Measurements from ENCODE around the gene C14orf119.

Gene C14orf119, protein sequence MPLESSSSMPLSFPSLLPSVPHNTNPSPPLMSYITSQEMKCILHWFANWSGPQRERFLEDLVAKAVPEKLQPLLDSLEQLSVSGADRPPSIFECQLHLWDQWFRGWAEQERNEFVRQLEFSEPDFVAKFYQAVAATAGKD

DNA sequence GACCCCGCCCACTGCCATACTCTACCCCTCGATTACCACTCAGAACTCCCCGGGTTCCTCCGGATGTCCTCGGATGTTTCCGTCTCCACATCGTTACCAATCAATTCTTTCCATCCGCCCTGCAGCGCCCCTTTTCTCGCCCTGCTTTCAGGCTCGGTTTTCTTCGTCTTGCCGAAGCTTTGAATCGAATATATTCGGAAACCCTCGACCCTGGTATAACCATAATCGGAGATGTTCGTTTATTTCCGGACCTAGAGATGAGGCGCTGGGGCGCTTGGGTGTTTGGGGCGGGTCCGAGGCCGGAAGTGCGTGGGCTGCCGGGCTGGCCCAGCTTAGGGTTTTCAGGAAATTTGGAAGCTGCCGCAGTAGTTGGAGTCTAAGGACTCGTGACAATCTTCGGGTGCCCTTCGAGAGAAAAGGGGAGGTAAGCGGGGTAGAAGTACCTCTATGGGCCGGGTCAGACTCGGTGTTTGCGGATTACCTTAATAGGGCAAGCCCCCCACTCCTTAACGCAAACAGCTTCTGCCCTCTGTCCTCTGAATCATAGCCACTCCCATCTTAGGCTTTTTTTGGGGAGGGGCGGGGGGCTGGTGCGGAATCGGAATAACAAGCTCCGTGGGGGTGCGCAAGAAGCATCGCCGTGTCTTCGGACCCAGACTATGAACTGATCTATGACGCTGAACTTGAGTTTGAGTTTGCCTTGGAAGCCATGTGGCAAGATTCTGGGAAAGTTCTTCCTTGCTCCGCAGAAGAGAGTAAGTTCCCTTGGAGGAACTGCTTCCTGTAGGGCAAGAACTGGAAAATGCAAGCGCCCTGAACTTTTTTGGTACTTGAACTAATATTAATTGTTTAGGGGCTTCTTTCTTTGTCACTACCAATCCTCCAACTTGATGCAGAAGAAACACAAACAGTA is at the start of gene C14orf119:
Gene C14orf119, plus strand, starts transcription at position 310 of the 913 bp plus-strand sequence. CDS start 2,154 bp downstream, outside the sequence.
- Histone ChIP-seq H3K4me1 (ENCODE audit: insufficient read depth, low read length) (peaks cover 21% of the 10 kb centered on the region), H2AFZ (ENCODE audit: low read depth, low read length) (peak within 1 kb of the TSS; percentile 75), H3K4me3 (ENCODE audit: low read length) (peak within 1 kb of the TSS; percentile 85), H3K36me3 (ENCODE audit: insufficient read depth, low read length) (peaks cover 46% of the 10 kb centered on the region), H3K9me3 (ENCODE audit: low read length) (no peaks in the 10 kb centered on the region), H3K27me3 (ENCODE audit: insufficient read depth, low read length) (no peaks in the 10 kb centered on the region)

DNA sequence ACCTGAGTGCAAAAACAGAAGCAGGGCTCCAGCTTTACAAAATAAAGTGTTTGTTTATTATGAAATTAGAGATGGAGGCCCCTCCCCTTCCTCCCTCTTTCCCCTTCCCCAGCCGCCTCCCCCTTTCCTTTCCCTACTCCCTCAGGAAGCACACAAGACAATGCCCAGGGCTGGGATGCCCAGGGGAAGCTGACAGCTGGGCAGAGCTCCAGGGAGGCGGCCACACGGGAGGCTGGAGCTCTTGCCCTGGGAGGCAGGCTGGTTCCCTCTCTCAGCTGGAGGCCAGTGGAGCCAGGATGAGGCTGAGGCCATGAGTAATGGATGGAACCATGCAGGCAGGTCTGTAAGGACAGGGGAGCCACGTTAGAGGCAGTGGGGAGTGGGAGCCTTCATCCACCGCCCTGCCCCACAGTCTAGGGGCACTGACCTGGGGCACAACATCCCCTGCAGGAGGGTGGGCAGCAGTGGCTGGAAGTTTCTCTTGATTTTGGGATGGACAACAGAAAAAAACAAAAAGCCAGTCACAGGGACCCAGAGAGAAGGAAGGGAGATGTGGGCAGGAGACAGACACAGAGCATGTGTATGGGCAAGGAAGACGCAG is 48.2 kb upstream of the C14orf119 start:
- peaks cover 7% of the 10 kb centered on the region for H3K9me3 ChIP-seq (ENCODE audit: low read length)
- no peaks in the 10 kb centered on the region for H3K4me1 ChIP-seq (ENCODE audit: insufficient read depth, low read length)
- peaks cover 31% of the 10 kb centered on the region for H3K36me3 ChIP-seq (ENCODE audit: insufficient read depth, low read length)
- no peak overlapping the region for H3K4me3 ChIP-seq (ENCODE audit: low read length)
- H3K27me3 ChIP-seq (ENCODE audit: insufficient read depth, low read length), result no peaks in the 10 kb centered on the region
- H2AFZ ChIP-seq (ENCODE audit: low read depth, low read length), result no peak overlapping the region

DNA sequence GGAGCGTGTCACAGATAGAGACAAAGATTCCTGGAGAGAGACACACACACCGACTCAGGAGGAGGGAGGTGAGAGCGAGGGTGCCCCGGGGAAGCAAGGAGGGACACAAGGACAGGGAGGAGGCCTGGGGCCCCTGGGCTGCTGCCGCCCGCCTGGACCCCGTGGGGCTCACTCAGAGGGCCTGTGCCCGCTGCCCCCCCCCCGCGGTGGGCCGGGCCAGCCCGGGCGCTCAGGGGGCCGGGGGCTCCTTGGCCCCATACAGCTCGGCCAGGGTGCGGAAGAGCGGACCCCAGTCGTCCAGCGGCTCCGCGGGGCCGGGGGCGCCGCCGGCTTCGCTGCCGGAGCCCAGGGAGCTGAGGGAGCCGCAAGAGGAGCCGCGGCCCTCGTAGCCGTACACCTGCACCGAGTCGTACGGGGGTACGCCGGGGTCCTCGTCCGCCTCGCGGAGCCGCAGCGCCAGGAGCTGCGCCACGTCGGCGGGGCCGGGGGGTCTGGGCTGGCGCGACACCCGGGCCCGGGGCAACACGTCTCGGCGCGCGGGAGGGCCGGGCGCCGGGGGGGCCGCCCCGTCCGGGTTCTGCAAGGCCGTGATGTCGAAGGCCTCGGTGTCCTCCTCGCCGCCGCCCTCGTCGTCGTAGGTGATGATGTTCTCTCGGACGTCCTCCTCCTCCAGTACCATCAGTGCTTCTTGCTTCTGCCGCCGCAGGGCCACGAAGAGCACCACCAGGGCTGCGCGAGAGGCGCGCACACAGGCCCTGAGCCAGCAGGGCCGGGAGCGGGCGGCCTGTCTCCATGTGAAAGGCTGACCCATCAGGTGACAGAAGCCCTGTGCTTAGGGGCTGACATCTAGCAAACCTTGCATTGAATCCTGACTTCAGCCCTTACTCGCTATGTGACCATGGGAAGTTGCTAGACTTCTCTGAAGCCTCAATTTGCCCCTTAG is 47.3 kb upstream of the C14orf119 start:
- peaks cover 33% of the 10 kb centered on the region for H3K36me3 ChIP-seq (ENCODE audit: insufficient read depth, low read length)
- no peak overlapping the region for H2AFZ ChIP-seq (ENCODE audit: low read depth, low read length)
- peaks cover 7% of the 10 kb centered on the region for H3K9me3 ChIP-seq (ENCODE audit: low read length)
- no peaks in the 10 kb centered on the region for H3K27me3 ChIP-seq (ENCODE audit: insufficient read depth, low read length)
- no peaks in the 10 kb centered on the region for H3K4me1 ChIP-seq (ENCODE audit: insufficient read depth, low read length)
- H3K4me3 ChIP-seq (ENCODE audit: low read length), result no peak overlapping the region

DNA sequence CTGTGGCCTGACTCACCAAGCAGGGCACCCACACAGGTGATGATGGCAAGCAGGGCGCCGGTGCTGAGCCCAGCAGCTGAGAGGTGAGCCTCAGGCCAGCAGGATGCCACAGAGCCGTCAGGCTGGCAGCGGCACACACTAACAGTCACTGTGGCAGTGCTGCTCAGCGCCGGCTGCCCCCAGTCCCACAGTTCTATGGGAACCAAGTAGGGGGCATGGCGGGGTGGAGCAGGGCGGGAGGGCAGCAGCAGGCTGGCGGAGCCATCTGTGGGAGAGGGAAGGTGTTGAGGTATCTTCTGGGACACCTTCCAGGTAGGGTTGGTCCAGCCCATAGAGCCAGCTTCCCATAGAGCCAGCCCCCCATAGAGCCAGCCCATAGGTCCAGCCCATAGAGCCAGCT is 46.3 kb upstream of the C14orf119 start:
- H3K36me3 ChIP-seq (ENCODE audit: insufficient read depth, low read length), result peaks cover 43% of the 10 kb centered on the region
- no peaks in the 10 kb centered on the region for H3K27me3 ChIP-seq (ENCODE audit: insufficient read depth, low read length)
- no peak overlapping the region for H3K4me3 ChIP-seq (ENCODE audit: low read length)
- H3K9me3 ChIP-seq (ENCODE audit: low read length), result peaks cover 7% of the 10 kb centered on the region
- H3K4me1 ChIP-seq (ENCODE audit: insufficient read depth, low read length), result no peaks in the 10 kb centered on the region
- H2AFZ ChIP-seq (ENCODE audit: low read depth, low read length), result no peak overlapping the region

DNA sequence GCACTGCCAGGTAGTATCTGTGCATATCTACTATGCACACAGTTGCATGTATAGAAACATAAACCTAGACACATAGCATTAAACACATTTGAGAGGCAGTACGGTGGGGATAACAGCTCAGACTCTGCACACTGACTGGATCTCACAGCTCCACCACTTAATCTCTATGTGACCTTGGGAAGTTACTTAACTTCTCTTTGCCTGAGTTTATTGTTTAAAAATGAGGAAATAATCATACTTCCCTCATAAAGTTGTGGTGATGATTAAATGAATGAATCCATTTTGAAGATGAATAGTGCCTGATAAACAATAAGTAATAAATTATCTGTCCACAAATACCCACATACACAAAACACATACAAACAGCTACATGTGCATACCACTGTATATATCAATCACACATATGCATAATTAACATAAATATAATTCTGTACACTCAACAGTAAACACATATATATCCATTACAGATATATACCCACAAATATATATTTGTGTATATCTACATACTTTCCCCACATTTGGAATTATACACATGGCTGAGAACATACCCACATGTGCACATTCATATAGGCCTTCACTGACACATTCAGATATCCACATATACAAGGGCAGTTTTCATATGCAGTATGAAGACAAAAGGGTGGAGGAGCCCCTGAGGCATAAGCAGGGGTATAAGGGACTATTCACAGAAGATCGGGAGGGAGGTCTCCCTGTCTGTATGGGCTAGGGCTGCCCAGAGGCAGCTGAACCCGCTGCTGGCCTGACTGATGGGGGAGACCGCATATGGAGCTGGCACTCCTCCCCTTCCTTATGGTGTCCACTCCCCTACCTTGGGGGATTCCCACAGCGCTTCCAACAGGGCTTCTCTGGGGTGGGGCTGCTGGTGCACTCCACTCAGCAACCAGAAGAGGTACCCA is 43.9 kb upstream of the C14orf119 start:
- Histone ChIP-seq H2AFZ (ENCODE audit: low read depth, low read length) (no peak overlapping the region), H3K9me3 (ENCODE audit: low read length) (peaks cover 7% of the 10 kb centered on the region), H3K36me3 (ENCODE audit: insufficient read depth, low read length) (peaks cover 45% of the 10 kb centered on the region), H3K4me1 (ENCODE audit: insufficient read depth, low read length) (peaks cover 6% of the 10 kb centered on the region), H3K4me3 (ENCODE audit: low read length) (no peak overlapping the region), H3K27me3 (ENCODE audit: insufficient read depth, low read length) (no peaks in the 10 kb centered on the region)

DNA sequence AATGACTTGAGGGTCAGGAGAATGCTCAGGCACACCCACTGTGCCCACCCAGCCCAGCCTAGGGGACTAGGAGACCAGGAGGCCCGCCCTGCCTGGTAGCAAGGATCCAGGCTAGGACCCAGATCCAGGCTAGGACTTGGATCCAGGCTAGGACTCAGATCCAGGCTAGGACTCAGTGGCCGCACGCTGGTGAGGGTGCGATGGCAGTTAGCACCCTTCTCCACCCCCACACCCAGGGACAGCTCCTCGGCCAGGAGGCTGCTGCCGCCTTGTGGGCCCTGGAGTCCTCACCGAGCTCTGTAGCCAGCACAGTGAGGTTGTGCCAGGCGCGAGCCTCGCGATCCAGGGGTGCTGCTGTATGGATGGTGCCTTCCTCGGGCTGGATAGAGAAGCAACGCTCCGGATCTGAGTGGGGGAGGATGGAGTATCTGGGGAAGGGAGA is 43.1 kb upstream of the C14orf119 start:
- Histone ChIP-seq H3K4me3 (ENCODE audit: low read length) (no peak overlapping the region), H3K36me3 (ENCODE audit: insufficient read depth, low read length) (peaks cover 45% of the 10 kb centered on the region), H3K27me3 (ENCODE audit: insufficient read depth, low read length) (no peaks in the 10 kb centered on the region), H3K4me1 (ENCODE audit: insufficient read depth, low read length) (peaks cover 13% of the 10 kb centered on the region), H2AFZ (ENCODE audit: low read depth, low read length) (no peak overlapping the region), H3K9me3 (ENCODE audit: low read length) (peaks cover 7% of the 10 kb centered on the region)

DNA sequence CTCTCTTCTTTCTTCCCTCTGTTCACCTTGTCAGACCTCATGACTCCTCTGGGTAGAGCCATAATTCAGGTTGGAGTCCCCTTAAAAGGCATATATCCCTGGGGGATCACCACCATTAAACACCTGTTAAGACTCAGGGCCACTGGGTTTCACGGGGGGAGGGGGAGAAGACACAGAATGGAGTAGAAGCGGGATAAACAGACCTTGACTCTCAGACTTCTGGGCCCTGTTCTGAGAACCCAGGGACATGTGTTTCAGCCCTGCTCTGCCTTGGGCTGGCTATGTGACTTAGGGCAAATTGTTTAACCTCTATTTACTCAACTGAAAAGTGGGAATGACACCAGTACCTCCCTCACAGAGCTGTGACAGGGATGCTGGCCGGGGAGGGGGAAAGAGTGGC is 42.6 kb upstream of the C14orf119 start:
- Histone ChIP-seq H3K9me3 (ENCODE audit: low read length) (peaks cover 7% of the 10 kb centered on the region), H3K4me1 (ENCODE audit: insufficient read depth, low read length) (peaks cover 13% of the 10 kb centered on the region), H3K36me3 (ENCODE audit: insufficient read depth, low read length) (peaks cover 42% of the 10 kb centered on the region), H3K4me3 (ENCODE audit: low read length) (no peak overlapping the region), H2AFZ (ENCODE audit: low read depth, low read length) (no peak overlapping the region), H3K27me3 (ENCODE audit: insufficient read depth, low read length) (no peaks in the 10 kb centered on the region)

DNA sequence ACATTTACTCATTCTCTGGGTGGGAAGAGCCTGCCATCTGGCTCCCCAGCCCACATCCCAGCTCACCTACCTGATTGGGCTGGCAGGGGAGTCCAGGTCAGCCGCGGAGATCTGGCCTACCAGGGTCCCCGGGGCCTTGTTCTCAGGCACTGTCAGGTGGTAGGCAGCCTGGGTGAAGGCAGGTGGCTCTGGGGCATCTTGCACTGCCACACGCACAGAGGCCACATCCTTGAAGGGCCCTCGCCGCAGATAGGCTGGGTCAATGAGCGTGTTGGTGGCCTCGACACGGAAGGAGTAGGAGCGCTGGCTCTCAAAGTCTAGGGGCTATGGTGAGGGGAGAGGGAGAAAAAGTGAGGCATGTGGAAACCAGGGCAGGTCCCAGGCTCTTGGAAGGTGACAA is 41.9 kb upstream of the C14orf119 start:
- peaks cover 16% of the 10 kb centered on the region for H3K4me1 ChIP-seq (ENCODE audit: insufficient read depth, low read length)
- no peak overlapping the region for H2AFZ ChIP-seq (ENCODE audit: low read depth, low read length)
- H3K9me3 ChIP-seq (ENCODE audit: low read length), result peaks cover 5% of the 10 kb centered on the region
- peaks cover 43% of the 10 kb centered on the region for H3K36me3 ChIP-seq (ENCODE audit: insufficient read depth, low read length)
- H3K27me3 ChIP-seq (ENCODE audit: insufficient read depth, low read length), result no peaks in the 10 kb centered on the region
- no peak overlapping the region for H3K4me3 ChIP-seq (ENCODE audit: low read length)

DNA sequence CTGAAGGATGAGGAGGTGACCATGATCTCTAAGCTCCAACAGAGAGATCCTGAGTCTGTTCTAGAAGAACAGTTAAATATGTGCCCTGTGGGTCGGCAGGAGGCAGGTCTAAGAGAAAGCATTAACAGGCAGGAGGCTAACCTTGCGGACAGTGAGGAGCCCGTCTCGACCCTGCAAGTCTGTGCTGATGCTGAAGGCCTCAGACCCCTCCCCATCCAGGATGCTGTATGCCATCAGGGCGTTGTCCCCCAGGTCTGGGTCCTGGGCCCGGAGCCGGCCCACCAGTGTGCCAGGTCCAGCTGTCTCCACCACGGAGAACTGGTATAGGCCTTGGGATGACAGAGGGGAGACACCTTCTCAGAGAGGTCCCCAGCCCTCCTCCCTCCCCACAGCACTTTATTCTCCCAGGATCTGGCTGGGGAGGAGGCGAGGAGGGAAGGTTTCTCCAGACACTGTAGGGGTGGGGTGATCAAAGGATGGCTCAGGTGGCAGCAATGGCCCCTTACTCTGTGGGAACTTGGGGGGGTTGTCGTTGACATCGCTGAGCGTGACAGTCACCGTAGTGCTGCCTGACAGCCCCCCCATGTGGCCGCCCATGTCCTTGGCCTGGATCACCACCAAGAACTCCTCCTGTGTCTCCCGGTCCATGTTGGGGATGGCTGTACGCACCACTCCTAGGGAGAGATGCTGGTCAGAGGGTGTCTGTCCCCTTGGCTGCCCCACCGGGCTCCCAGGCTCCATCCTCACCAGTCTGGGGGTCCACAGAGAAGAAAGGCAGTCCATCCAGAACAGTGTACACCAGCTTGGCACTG is 41.1 kb upstream of the C14orf119 start:
- H3K9me3 ChIP-seq (ENCODE audit: low read length), result no peaks in the 10 kb centered on the region
- no peak overlapping the region for H2AFZ ChIP-seq (ENCODE audit: low read depth, low read length)
- H3K27me3 ChIP-seq (ENCODE audit: insufficient read depth, low read length), result no peaks in the 10 kb centered on the region
- no peak overlapping the region for H3K4me3 ChIP-seq (ENCODE audit: low read length)
- H3K36me3 ChIP-seq (ENCODE audit: insufficient read depth, low read length), result peaks cover 44% of the 10 kb centered on the region
- peaks cover 16% of the 10 kb centered on the region for H3K4me1 ChIP-seq (ENCODE audit: insufficient read depth, low read length)

DNA sequence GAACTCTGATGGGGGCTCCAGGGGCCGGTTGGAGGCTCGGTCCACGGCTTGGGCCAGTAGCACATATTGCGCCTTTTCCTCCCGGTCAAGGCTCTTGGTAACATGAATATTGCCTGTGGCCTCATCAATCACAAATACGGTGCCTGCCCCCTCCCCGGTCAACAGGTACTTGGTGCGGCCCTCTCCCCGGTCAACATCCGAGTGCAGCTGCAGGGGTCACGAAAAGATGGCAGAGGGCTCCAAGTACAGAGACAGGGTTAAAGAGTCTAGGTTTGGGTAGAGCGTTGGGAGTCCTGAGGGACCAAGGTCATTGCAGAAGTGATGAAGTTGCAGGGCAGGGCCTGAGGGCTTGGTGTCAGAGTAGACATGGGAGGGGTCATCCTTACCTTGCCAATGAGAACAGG is 40.2 kb upstream of the C14orf119 start:
- Histone ChIP-seq H3K36me3 (ENCODE audit: insufficient read depth, low read length) (peaks cover 43% of the 10 kb centered on the region), H3K9me3 (ENCODE audit: low read length) (no peaks in the 10 kb centered on the region), H3K27me3 (ENCODE audit: insufficient read depth, low read length) (no peaks in the 10 kb centered on the region), H3K4me3 (ENCODE audit: low read length) (no peak overlapping the region), H3K4me1 (ENCODE audit: insufficient read depth, low read length) (peaks cover 16% of the 10 kb centered on the region), H2AFZ (ENCODE audit: low read depth, low read length) (no peak overlapping the region)

DNA sequence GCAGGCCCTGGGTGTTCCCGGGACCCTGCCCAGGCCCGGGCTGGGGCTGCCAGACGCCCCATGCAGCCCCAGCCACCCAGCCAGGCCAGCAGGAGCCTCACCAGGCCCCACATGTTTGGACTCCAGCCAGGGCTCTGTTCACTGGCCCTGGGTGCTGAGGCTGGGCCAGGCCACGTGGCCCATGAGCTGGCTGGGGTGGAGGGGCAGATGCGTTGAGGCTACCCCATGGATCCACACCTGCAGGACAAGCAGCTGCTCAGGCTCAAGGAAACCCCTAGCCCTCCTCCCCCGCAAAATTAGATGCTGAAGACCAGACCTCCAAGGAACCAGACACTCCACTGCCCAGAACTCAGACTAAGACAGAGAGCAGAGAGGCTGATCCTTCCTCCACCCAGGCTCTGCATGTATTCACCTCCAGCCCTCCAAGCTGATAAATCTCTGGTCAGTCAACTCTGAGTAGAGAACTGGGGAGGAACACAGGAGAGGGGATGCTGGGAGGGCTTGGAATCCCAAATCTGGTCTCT is 39.6 kb upstream of the C14orf119 start:
- Histone ChIP-seq H3K4me3 (ENCODE audit: low read length) (no peak overlapping the region), H3K36me3 (ENCODE audit: insufficient read depth, low read length) (peaks cover 40% of the 10 kb centered on the region), H3K27me3 (ENCODE audit: insufficient read depth, low read length) (no peaks in the 10 kb centered on the region), H3K4me1 (ENCODE audit: insufficient read depth, low read length) (peaks cover 16% of the 10 kb centered on the region), H2AFZ (ENCODE audit: low read depth, low read length) (no peak overlapping the region), H3K9me3 (ENCODE audit: low read length) (no peaks in the 10 kb centered on the region)

All from neuron (in vitro differentiated cells).